BJ (cell line): ENCODE measurements around the gene DPRX. TPM values are rescaled to one million over a fixed set of nuclear protein-coding genes. Genes with fewer than 3 reads are reported as not detected.

Source experiments
- CTCF ChIA-PET: fragments of 350-600 bp; formaldehyde crosslinking; extraction: SDS; loops from one replicate; lab custom pipeline; 2021; ENCODE audit warnings: antibody characterized with exemption, inconsistent platforms; lab: Yijun Ruan, JAX
- POLR2A ChIA-PET: fragments of 300-600 bp; sonication (Branson Sonifier 250); formaldehyde crosslinking; extraction: SDS; loops from one replicate; lab custom pipeline; 2021; ENCODE audit warnings: antibody characterized with exemption; lab: Charles Lee
- DNase-seq: peaks from one replicate; pipeline ENCODE4 v3.0.0-alpha.2; 2011; ENCODE audit warnings: low read depth
- H3K27me3 ChIP-seq: 2 replicates; pipeline ENCODE4 v1.6.0; 2011; ENCODE audit warnings: low read length; ENCODE audit not compliant: control insufficient read depth, insufficient read depth
- H3K36me3 ChIP-seq: 2 replicates; pipeline ENCODE4 v1.5.1; 2011; ENCODE audit warnings: low read length; ENCODE audit not compliant: control insufficient read depth, insufficient read depth
- H3K4me3 ChIP-seq: 2 replicates; pipeline ENCODE4 v1.5.1; 2011; ENCODE audit warnings: low read depth, mild to moderate bottlenecking, control low read depth, low read length
- CTCF ChIP-seq: IDR thresholded peaks from 2 replicates; pipeline ENCODE4 v1.5.1; 2011; ENCODE audit warnings: low read depth, mild to moderate bottlenecking, control low read depth, inconsistent platforms, low read length, moderate library complexity; ENCODE audit not compliant: insufficient read depth
- polyA plus RNA-seq: library from polyadenylated mRNA; depleted of rRNA; stranded (reverse); fragments of >200 nt; gene quantifications from 2 replicates; pipeline ENCODE4 v1.2.3, GENCODE V29; 2011

The DPRX gene
- polyA plus RNA-seq, 1 experiment: not detected

GRCh38 chr19:53652476-53652875, 20.7 kb downstream of the DPRX start:
- POLR2A ChIA-PET: no interaction called here

GRCh38 chr19:53655042-53655665, 23.4 kb downstream of the DPRX start:
- TF ChIP-seq CTCF: no peak
- POLR2A ChIA-PET: no interaction called here

More at GRCh38 chr19:53652476-53652875, 20.7 kb downstream of the DPRX start:
- H3K4me3 ChIP-seq: no peak overlapping the region
- TF ChIP-seq CTCF: no peak
- no peaks in the 10 kb centered on the region for H3K27me3 ChIP-seq
- no peaks in the 10 kb centered on the region for H3K36me3 ChIP-seq
- no peak for DNase-seq
- CTCF ChIA-PET: no interaction called here

GRCh38 chr19:53657330-53657729, 25.5 kb downstream of the DPRX start:
- Histone ChIP-seq H3K4me3 (no peak overlapping the region), H3K27me3 (no peaks in the 10 kb centered on the region), H3K36me3 (no peaks in the 10 kb centered on the region)
- CTCF ChIA-PET: no interaction called here
- no peak for DNase-seq
- POLR2A ChIA-PET: no interaction called here
- TF ChIP-seq CTCF: no peak

More at GRCh38 chr19:53655042-53655665, 23.4 kb downstream of the DPRX start:
- Histone ChIP-seq H3K36me3 (no peaks in the 10 kb centered on the region), H3K27me3 (no peaks in the 10 kb centered on the region), H3K4me3 (no peak overlapping the region)
- no peak for DNase-seq
- CTCF ChIA-PET: no interaction called here

- ChIA-PET CTCF (no interaction called here), POLR2A (no interaction called here)
- no peak for TF ChIP-seq CTCF
- Histone ChIP-seq H3K36me3 (no peaks in the 10 kb centered on the region), H3K4me3 (no peak overlapping the region), H3K27me3 (no peaks in the 10 kb centered on the region)
- no peak for DNase-seq
These were observed 26.0 kb downstream of the DPRX start for GRCh38 chr19:53657778-53658177.

- H3K4me3 ChIP-seq: no peak overlapping the region
- CTCF ChIA-PET: no interaction called here
- DNase-seq: no peak
- no peaks in the 10 kb centered on the region for H3K27me3 ChIP-seq
- POLR2A ChIA-PET: no interaction called here
- TF ChIP-seq CTCF: no peak
- H3K36me3 ChIP-seq: no peaks in the 10 kb centered on the region
These were observed 27.5 kb downstream of the DPRX start for GRCh38 chr19:53659292-53659691.
